ENCODE results near the gene NR2F1.

NR2F1 gene

DNA sequence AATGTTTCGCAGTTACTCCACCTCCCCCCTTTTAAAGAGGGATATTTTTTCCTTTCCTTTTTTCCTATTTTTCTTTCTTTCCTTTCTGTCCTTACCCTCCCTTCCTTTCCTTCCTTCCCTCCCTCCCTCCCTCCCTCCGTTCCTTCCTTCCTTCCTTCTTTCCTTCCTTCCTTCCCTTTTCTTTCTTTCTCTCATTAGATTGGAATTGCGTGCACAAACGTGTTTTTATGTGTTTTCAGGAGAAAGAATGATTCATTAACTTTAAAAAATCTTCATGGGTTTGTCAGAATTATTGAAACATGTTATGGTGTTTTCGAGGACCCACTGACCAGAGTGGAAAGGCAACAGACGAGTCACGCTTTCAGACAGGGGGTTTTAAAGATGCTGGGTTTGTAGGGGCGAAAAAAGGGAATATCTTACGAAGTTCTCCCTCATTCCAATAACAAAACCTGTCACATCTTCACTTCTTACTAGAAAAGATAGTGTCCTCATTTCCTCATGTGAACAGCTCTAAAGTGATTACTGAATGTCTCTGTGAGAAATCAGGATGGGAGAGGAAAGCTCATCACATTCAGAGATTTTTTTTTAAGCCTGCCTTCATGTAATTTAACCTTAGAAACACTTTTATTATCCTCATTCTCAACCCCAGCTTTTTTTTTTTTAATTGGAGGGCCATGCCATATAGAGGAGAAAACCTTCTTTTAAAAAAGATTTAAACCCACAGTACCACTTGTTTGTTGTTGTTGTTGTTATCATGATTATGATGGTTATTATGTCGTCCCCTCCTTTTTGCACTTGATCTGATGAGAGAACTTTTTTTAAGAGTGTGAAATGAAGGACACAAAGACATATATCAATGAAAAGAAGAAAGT is 21.9 kb downstream of the NR2F1 start:
- H3K9ac ChIP-seq (ENCODE audit: insufficient read length, low read depth): no peak overlapping the region
- H3K27me3 ChIP-seq (ENCODE audit: insufficient read depth, insufficient read length): peaks cover 100% of the 10 kb centered on the region
- H3K9me3 ChIP-seq (ENCODE audit: insufficient read depth, low read length): no peaks in the 10 kb centered on the region
- TF ChIP-seq ZNF274 (IDR thresholded peaks at IDR 0.05; ENCODE audit: low read depth, low read length) (no peak), YY1 (IDR thresholded peaks at IDR 0.05; ENCODE audit: insufficient read depth, insufficient read length) (no peak), SUZ12 (IDR thresholded peaks at IDR 0.05; ENCODE audit: extremely low read depth, insufficient read depth, insufficient read length) (no peak)
- H3K4me1 ChIP-seq (ENCODE audit: insufficient read depth, insufficient read length): no peaks in the 10 kb centered on the region
- H3K36me3 ChIP-seq (ENCODE audit: insufficient read depth, insufficient read length, low read length): no peaks in the 10 kb centered on the region
- no peak for DNase-seq (ENCODE audit: low read depth, low spot score)
- no peak overlapping the region for H3K4me3 ChIP-seq (ENCODE audit: insufficient read length, low read depth)

GRCh38 chr5:93606382-93606752 is 23.3 kb downstream of the NR2F1 start:
- Histone ChIP-seq H3K27me3 (ENCODE audit: insufficient read depth, insufficient read length) (peaks cover 100% of the 10 kb centered on the region), H3K9ac (ENCODE audit: insufficient read length, low read depth) (no peak overlapping the region), H3K4me1 (ENCODE audit: insufficient read depth, insufficient read length) (no peaks in the 10 kb centered on the region), H3K36me3 (ENCODE audit: insufficient read depth, insufficient read length, low read length) (no peaks in the 10 kb centered on the region), H3K9me3 (ENCODE audit: insufficient read depth, low read length) (no peaks in the 10 kb centered on the region), H3K4me3 (ENCODE audit: insufficient read length, low read depth) (no peak overlapping the region)
- TF ChIP-seq ZNF274 (IDR thresholded peaks at IDR 0.05; ENCODE audit: low read depth, low read length) (no peak), SUZ12 (IDR thresholded peaks at IDR 0.05; ENCODE audit: extremely low read depth, insufficient read depth, insufficient read length) (no peak), YY1 (IDR thresholded peaks at IDR 0.05; ENCODE audit: insufficient read depth, insufficient read length) (no peak)
- DNase-seq (ENCODE audit: low read depth, low spot score): no peak

GRCh38 chr5:93607367-93608258 is 24.6 kb downstream of the NR2F1 start:
- TF ChIP-seq SUZ12 (IDR thresholded peaks at IDR 0.05; ENCODE audit: extremely low read depth, insufficient read depth, insufficient read length) (no peak), ZNF274 (IDR thresholded peaks at IDR 0.05; ENCODE audit: low read depth, low read length) (no peak), YY1 (IDR thresholded peaks at IDR 0.05; ENCODE audit: insufficient read depth, insufficient read length) (no peak)
- Histone ChIP-seq H3K9ac (ENCODE audit: insufficient read length, low read depth) (no peak overlapping the region), H3K36me3 (ENCODE audit: insufficient read depth, insufficient read length, low read length) (no peaks in the 10 kb centered on the region), H3K4me3 (ENCODE audit: insufficient read length, low read depth) (peak overlapping the region; percentile 30), H3K9me3 (ENCODE audit: insufficient read depth, low read length) (no peaks in the 10 kb centered on the region), H3K27me3 (ENCODE audit: insufficient read depth, insufficient read length) (peaks cover 98% of the 10 kb centered on the region), H3K4me1 (ENCODE audit: insufficient read depth, insufficient read length) (no peaks in the 10 kb centered on the region)
- DNase-seq (ENCODE audit: low read depth, low spot score): no peak

GRCh38 chr5:93608855-93609254 is 25.8 kb downstream of the NR2F1 start:
- Histone ChIP-seq H3K9ac (ENCODE audit: insufficient read length, low read depth) (no peak overlapping the region), H3K9me3 (ENCODE audit: insufficient read depth, low read length) (no peaks in the 10 kb centered on the region), H3K36me3 (ENCODE audit: insufficient read depth, insufficient read length, low read length) (no peaks in the 10 kb centered on the region), H3K4me3 (ENCODE audit: insufficient read length, low read depth) (no peak overlapping the region), H3K27me3 (ENCODE audit: insufficient read depth, insufficient read length) (peaks cover 98% of the 10 kb centered on the region), H3K4me1 (ENCODE audit: insufficient read depth, insufficient read length) (no peaks in the 10 kb centered on the region)
- TF ChIP-seq ZNF274 (IDR thresholded peaks at IDR 0.05; ENCODE audit: low read depth, low read length): no peak
- no peak for TF ChIP-seq YY1 (IDR thresholded peaks at IDR 0.05; ENCODE audit: insufficient read depth, insufficient read length)
- TF ChIP-seq SUZ12 (IDR thresholded peaks at IDR 0.05; ENCODE audit: extremely low read depth, insufficient read depth, insufficient read length): no peak
- no peak for DNase-seq (ENCODE audit: low read depth, low spot score)

DNA sequence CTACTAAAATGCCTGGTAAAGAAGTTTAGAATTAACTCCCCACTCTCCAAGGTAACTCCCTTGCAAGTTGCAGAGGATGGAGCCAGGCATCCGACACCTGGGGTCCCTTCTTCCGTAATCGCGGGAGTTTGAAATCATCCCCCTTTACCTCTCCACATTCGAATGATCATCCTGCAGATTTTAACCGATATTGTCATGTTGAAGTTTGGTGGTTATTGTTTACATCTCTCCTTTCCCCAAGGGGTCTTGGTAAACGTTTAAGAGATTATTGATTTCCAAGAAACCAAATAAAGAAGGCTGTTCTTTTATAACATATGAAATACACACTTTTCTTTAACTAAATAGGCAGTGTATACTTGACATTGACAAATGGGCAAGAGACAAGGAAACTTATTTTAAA is 26.7 kb downstream of the NR2F1 start:
- Histone ChIP-seq H3K36me3 (ENCODE audit: insufficient read depth, insufficient read length, low read length) (no peaks in the 10 kb centered on the region), H3K27me3 (ENCODE audit: insufficient read depth, insufficient read length) (peaks cover 98% of the 10 kb centered on the region), H3K4me3 (ENCODE audit: insufficient read length, low read depth) (no peak overlapping the region), H3K9me3 (ENCODE audit: insufficient read depth, low read length) (no peaks in the 10 kb centered on the region), H3K9ac (ENCODE audit: insufficient read length, low read depth) (no peak overlapping the region), H3K4me1 (ENCODE audit: insufficient read depth, insufficient read length) (no peaks in the 10 kb centered on the region)
- DNase-seq (ENCODE audit: low read depth, low spot score): no peak
- no peak for TF ChIP-seq ZNF274 (IDR thresholded peaks at IDR 0.05; ENCODE audit: low read depth, low read length)
- TF ChIP-seq YY1 (IDR thresholded peaks at IDR 0.05; ENCODE audit: insufficient read depth, insufficient read length): no peak
- no peak for TF ChIP-seq SUZ12 (IDR thresholded peaks at IDR 0.05; ENCODE audit: extremely low read depth, insufficient read depth, insufficient read length)

- H3K9ac ChIP-seq (ENCODE audit: insufficient read length, low read depth): no peak overlapping the region
Observed at GRCh38 chr5:93610581-93611272, 27.7 kb downstream of the NR2F1 start.

More at GRCh38 chr5:93610581-93611272, 27.7 kb downstream of the NR2F1 start:
- H3K27me3 ChIP-seq (ENCODE audit: insufficient read depth, insufficient read length): peaks cover 98% of the 10 kb centered on the region
- DNase-seq (ENCODE audit: low read depth, low spot score): no peak
- no peak overlapping the region for H3K4me3 ChIP-seq (ENCODE audit: insufficient read length, low read depth)
- no peaks in the 10 kb centered on the region for H3K4me1 ChIP-seq (ENCODE audit: insufficient read depth, insufficient read length)
- no peaks in the 10 kb centered on the region for H3K9me3 ChIP-seq (ENCODE audit: insufficient read depth, low read length)
- H3K36me3 ChIP-seq (ENCODE audit: insufficient read depth, insufficient read length, low read length): no peaks in the 10 kb centered on the region
- TF ChIP-seq SUZ12 (IDR thresholded peaks at IDR 0.05; ENCODE audit: extremely low read depth, insufficient read depth, insufficient read length): no peak
- no peak for TF ChIP-seq ZNF274 (IDR thresholded peaks at IDR 0.05; ENCODE audit: low read depth, low read length)
- no peak for TF ChIP-seq YY1 (IDR thresholded peaks at IDR 0.05; ENCODE audit: insufficient read depth, insufficient read length)
